K562 (cell line): ENCODE results near the gene UBN2. TPM values are rescaled to one million over a fixed set of nuclear protein-coding genes. Genes with fewer than 3 reads are reported as not detected.
A peak's percentile ranks its signal among the peaks of the same experiment; 100 is the strongest.

Experiments
- ATAC-seq: fragments of 200-7000 bp; cut with Tn5 transposase; 3 replicates; pipeline ENCODE4 v1.9.1; 2020; ENCODE audit warnings: moderate library complexity
- BruUV-seq: library from RNA; stranded (reverse); fragments of 400-500 nt; replicated peaks from 2 replicates; lab custom pipeline; 2021; lab: Mats Ljungman, UMichigan
- CTCF ChIA-PET: fragments of 300-600 bp; formaldehyde crosslinking; extraction: SDS; loops from one replicate; lab custom pipeline; 2021; ENCODE audit warnings: low intra/inter-chr PET ratio; lab: Yijun Ruan, JAX
- POLR2A ChIA-PET: fragments of 300-600, 350-650 bp; sonication (Branson Sonifier 250); formaldehyde crosslinking; extraction: SDS; loops from one replicate; lab custom pipeline; 2021; ENCODE audit warnings: antibody characterized with exemption, inconsistent platforms; lab: Yijun Ruan, JAX
- DNase-seq, 4 experiments: peaks; one replicate each; pipeline versions ENCODE4 v3.0.0 to v3.0.0-alpha.2; 2011 to 2018; ENCODE audit warnings: low spot score in 3 of 4, mixed read lengths in 3 of 4; ENCODE audit errors: extremely low read depth in 1 of 4
- FAIRE-seq: peaks from 2 replicates; lab custom pipeline; 2011; peaks lifted over from hg19 to GRCh38; lab: Jason Lieb, UNC
- H2AFZ ChIP-seq: 2 replicates; pipeline ENCODE4 v1.6.0; 2011; ENCODE audit warnings: low read depth, low read length, control low read depth, inconsistent platforms
- H3K27ac ChIP-seq: fragments of 200-600 bp; 3 replicates; pipeline ENCODE4 v1.8.0; 2011; ENCODE audit warnings: low read depth, mild to moderate bottlenecking, control low read depth, inconsistent platforms, low read length, moderate library complexity, mixed read lengths; ENCODE audit errors: extremely low read depth
- H3K27me3 ChIP-seq, 2 experiments: fragments of 300-600 bp in 1 of 2; 2 replicates in 1 of 2; 3 replicates in 1 of 2; pipeline versions ENCODE4 v1.6.0 to v1.8.0; 2011; ENCODE audit warnings: inconsistent platforms in 2 of 2, low read length in 2 of 2, mild to moderate bottlenecking in 1 of 2, mixed read lengths in 1 of 2, moderate library complexity in 1 of 2; ENCODE audit not compliant: control insufficient read depth in 2 of 2, insufficient read depth in 2 of 2
- H3K36me3 ChIP-seq: fragments of 300-600 bp; 3 replicates; pipeline ENCODE4 v1.8.0; 2011; ENCODE audit warnings: mild to moderate bottlenecking, low read length, inconsistent platforms; ENCODE audit not compliant: control insufficient read depth, insufficient read depth
- H3K4me1 ChIP-seq, 2 experiments: fragments of 200-600 bp in 1 of 2; replicated peaks in 1 of 2; 2 replicates in 1 of 2; 3 replicates in 1 of 2; pipeline versions ENCODE4 v1.5.1 to v1.8.0; 2011; ENCODE audit warnings: inconsistent platforms in 2 of 2, low read length in 2 of 2, mild to moderate bottlenecking in 1 of 2, mixed read lengths in 1 of 2, moderate library complexity in 1 of 2; ENCODE audit not compliant: control insufficient read depth in 2 of 2, insufficient read depth in 2 of 2
- H3K4me2 ChIP-seq: 2 replicates; pipeline ENCODE4 v1.6.1; 2011; ENCODE audit warnings: low read length, control low read depth, inconsistent platforms, mixed read lengths; ENCODE audit not compliant: insufficient read depth
- H3K4me3 ChIP-seq: fragments of 200-600 bp; sonication (generic), shearing (Covaris generic); 2 replicates; pipeline ENCODE4 v1.5.1; 2016; ENCODE audit warnings: control low read depth, inconsistent platforms
- H3K79me2 ChIP-seq: fragments of 200-600 bp; 3 replicates; pipeline ENCODE4 v1.8.0; 2011; ENCODE audit warnings: low read length, inconsistent platforms; ENCODE audit not compliant: control insufficient read depth, insufficient read depth
- H3K9ac ChIP-seq, 2 experiments: 2 replicates each; pipeline versions ENCODE4 v1.6.0 to v1.6.1; 2011; ENCODE audit warnings: low read depth in 2 of 2, low read length in 2 of 2, control low read depth in 1 of 2, inconsistent platforms in 1 of 2, mild to moderate bottlenecking in 1 of 2, mixed read lengths in 1 of 2; ENCODE audit not compliant: insufficient read depth in 1 of 2
- H3K9me1 ChIP-seq: one replicate; pipeline ENCODE4 v1.6.0; 2011; ENCODE audit warnings: inconsistent platforms, mild to moderate bottlenecking, low read length, moderate library complexity; ENCODE audit not compliant: control insufficient read depth, insufficient read depth
- H3K9me3 ChIP-seq: replicated peaks from 2 replicates; pipeline ENCODE4 v1.5.1; 2011; ENCODE audit warnings: low read depth, low read length, inconsistent platforms; ENCODE audit not compliant: control insufficient read depth, insufficient read depth
- H4K20me1 ChIP-seq: replicated peaks from 2 replicates; pipeline ENCODE4 v1.6.1; 2011; ENCODE audit warnings: low read length, inconsistent platforms, mixed read lengths; ENCODE audit not compliant: control insufficient read depth, insufficient read depth
- CBX5 ChIP-seq: IDR thresholded peaks from 2 replicates; pipeline ENCODE4 v1.6.1; 2014; ENCODE audit warnings: low read depth, borderline replicate concordance
- CBX8 ChIP-seq: fragments of 200-600 bp; sonication (generic); IDR thresholded peaks from 2 replicates; pipeline ENCODE4 v1.6.1; 2012; ENCODE audit warnings: borderline replicate concordance, mixed run types, low read depth, mild to moderate bottlenecking, moderate library complexity, mixed read lengths, low read length, control low read depth, inconsistent platforms; ENCODE audit not compliant: poor library complexity, severe bottlenecking; ENCODE audit errors: extremely low read depth
- CEBPB ChIP-seq: fragments of 450-650 bp; IDR thresholded peaks from 2 replicates; pipeline ENCODE4 v1.6.1; 2016; ENCODE audit warnings: missing genetic modification characterization, missing compliant biosample characterization
- CEBPG ChIP-seq, 3 experiments: fragments of 200-800 bp in 1 of 3; sonication (Bioruptor generic) in 1 of 3; sonication (generic) in 1 of 3; formaldehyde crosslinking in 1 of 3; IDR thresholded peaks in 2 of 3; conservative IDR thresholded peaks in 1 of 3; 2 replicates each; pipeline versions ENCODE4 v1.6.1 to v1.8.0; 2016 to 2022; ENCODE audit warnings: missing compliant biosample characterization in 2 of 3, missing genetic modification characterization in 2 of 3, mild to moderate bottlenecking in 1 of 3, missing genetic modification reagents in 1 of 3
- DMBX1 ChIP-seq: fragments of 250-450 bp; sonication (Bioruptor Pico); IDR thresholded peaks from 2 replicates; pipeline ENCODE4 v1.8.0; 2022; ENCODE audit warnings: inconsistent platforms, mild to moderate bottlenecking, moderate library complexity, borderline replicate concordance
- HNRNPLL ChIP-seq: fragments of 200-400 bp; formaldehyde crosslinking; IDR thresholded peaks from 2 replicates; pipeline ENCODE4 v1.6.1; 2017; ENCODE audit warnings: low read length, low read depth, mild to moderate bottlenecking; ENCODE audit not compliant: poor library complexity, severe bottlenecking
- YBX1 ChIP-seq: fragments of 450-650 bp; IDR thresholded peaks from 2 replicates; pipeline ENCODE4 v1.7.1; 2016; ENCODE audit warnings: mild to moderate bottlenecking
- ZNF175 ChIP-seq: fragments of 200-800 bp; sonication (Bioruptor generic); IDR thresholded peaks from 2 replicates; pipeline ENCODE4 v1.6.1; 2016; ENCODE audit warnings: low read depth, mild to moderate bottlenecking, missing genetic modification characterization, missing compliant biosample characterization
- ZNF583 ChIP-seq: fragments of 250-450 bp; sonication (Bioruptor Pico); IDR thresholded peaks from 2 replicates; pipeline ENCODE4 v1.4.0; 2020
- ZNF764 ChIP-seq: fragments of 250-450 bp; sonication (Bioruptor Pico); IDR thresholded peaks from 2 replicates; pipeline ENCODE4 v1.4.0; 2020; ENCODE audit warnings: low read depth, mild to moderate bottlenecking, moderate library complexity
- WGBS: fragments of 100-300 bp; shearing (Covaris generic); methylation state at CpG from one replicate; pipeline ENCODE4 v1.1.6; 2016; ENCODE audit warnings: low coverage, mixed read lengths; ENCODE audit not compliant: insufficient coverage; ENCODE audit errors: missing lambda C conversion rate; 5-methylcytosine and 5-hydroxymethylcytosine counted together
- in situ Hi-C: fragments of 300-500 bp; cut with MboI; formaldehyde crosslinking; loops from 4 replicates; pipeline ENCODE4 v1.15.0; 2018; ENCODE audit warnings: inconsistent platforms, mixed read lengths
- intact Hi-C: fragments of 100-400 bp; cut with micrococcal nuclease; formaldehyde crosslinking; loops from 2 replicates; pipeline ENCODE4 v1.14.2; 2022
- polyA plus RNA-seq, 8 experiments: library from polyadenylated mRNA; depleted of rRNA in 4 of 8; stranded (reverse) in 5 of 8; unstranded in 3 of 8; fragments of >200 nt; fragmentation: Nextera tagmentation in 2 of 8; fragmentation: Illumina TruSeq in 1 of 8; extraction: Ambion mirVana in 2 of 8; extraction: Trizol in 1 of 8; gene quantifications; 2 replicates each; pipeline versions ENCODE4 v1.2.1 to v1.2.3, GENCODE V29; 2011 to 2014; ENCODE audit warnings: inconsistent platforms in 1 of 8, missing spikeins in 1 of 8
- total RNA-seq, 7 experiments: library from RNA; depleted of rRNA in 6 of 7; stranded (reverse); fragments of >200 nt in 6 of 7; fragmentation: Illumina TruSeq in 2 of 7; extraction: Trizol in 2 of 7; gene quantifications; 2 replicates each; pipeline versions ENCODE4 v1.2.1 to v1.2.3, GENCODE V29; 2011 to 2021; ENCODE audit warnings: low replicate concordance in 1 of 7
- TF ChIP-seq, protein P1 (sequence below): sonication (generic); formaldehyde crosslinking; IDR thresholded peaks from 2 replicates; pipeline ENCODE4 v1.8.0; 2022; ENCODE audit warnings: missing genetic modification reagents, mild to moderate bottlenecking, borderline replicate concordance
- TF ChIP-seq, protein P2 (sequence below): fragments of 450-650 bp; formaldehyde crosslinking; IDR thresholded peaks from 2 replicates; pipeline ENCODE4 v1.4.0; 2022; ENCODE audit warnings: missing genetic modification characterization
- TF ChIP-seq, protein P3 (sequence below): fragments of 250-450 bp; sonication (Bioruptor Pico); IDR thresholded peaks from 2 replicates; pipeline ENCODE4 v1.4.0; 2020; ENCODE audit warnings: borderline replicate concordance
- TF ChIP-seq, protein P4 (sequence below): fragments of 450-650 bp; IDR thresholded peaks from 2 replicates; pipeline ENCODE4 v1.6.1; 2016; ENCODE audit warnings: borderline replicate concordance

Gene UBN2
- total and polyA plus RNA-seq, 9 of the 15 experiments (the other 6 are each of a cell fraction or from before 2014, with no cell fraction given), result 1.2 to 19.5 (median 9.9) TPM

DNA sequence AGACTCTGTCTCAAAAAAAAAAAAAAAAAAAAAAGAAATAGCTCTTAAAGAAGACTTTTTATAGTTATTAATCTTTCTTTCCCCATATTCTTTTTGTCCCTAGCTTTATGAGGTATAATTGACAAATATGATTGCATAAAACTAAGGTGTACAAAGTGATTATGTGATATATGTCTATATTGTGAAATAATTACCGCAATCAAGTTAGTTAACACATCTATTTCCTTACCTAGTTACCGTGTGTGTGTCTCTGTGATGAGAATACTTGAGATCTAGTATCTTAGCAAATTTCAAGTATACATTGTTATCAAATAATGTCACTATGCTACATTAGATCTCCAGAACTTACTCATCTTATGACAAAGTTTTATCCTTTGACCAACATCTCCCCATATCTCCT, 30.7 kb upstream of the UBN2 start:
- CTCF ChIA-PET, result no interaction called here
- WGBS, result 30% methylated on average over 2 of the region's 2 CpGs
- H3K4me3 ChIP-seq, result no peak overlapping the region
- in situ Hi-C loops, result no loop called here
- TF ChIP-seq, protein P1, sequence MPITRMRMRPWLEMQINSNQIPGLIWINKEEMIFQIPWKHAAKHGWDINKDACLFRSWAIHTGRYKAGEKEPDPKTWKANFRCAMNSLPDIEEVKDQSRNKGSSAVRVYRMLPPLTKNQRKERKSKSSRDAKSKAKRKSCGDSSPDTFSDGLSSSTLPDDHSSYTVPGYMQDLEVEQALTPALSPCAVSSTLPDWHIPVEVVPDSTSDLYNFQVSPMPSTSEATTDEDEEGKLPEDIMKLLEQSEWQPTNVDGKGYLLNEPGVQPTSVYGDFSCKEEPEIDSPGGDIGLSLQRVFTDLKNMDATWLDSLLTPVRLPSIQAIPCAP (CRISPR knock-in tag), result no peak
- no peak for TF ChIP-seq ZNF764 (CRISPR knock-in tag)
- no peak for TF ChIP-seq DMBX1
- no peak for TF ChIP-seq CBX8
- no peak for TF ChIP-seq ZNF175 (CRISPR knock-in tag)
- TF ChIP-seq, protein P2, sequence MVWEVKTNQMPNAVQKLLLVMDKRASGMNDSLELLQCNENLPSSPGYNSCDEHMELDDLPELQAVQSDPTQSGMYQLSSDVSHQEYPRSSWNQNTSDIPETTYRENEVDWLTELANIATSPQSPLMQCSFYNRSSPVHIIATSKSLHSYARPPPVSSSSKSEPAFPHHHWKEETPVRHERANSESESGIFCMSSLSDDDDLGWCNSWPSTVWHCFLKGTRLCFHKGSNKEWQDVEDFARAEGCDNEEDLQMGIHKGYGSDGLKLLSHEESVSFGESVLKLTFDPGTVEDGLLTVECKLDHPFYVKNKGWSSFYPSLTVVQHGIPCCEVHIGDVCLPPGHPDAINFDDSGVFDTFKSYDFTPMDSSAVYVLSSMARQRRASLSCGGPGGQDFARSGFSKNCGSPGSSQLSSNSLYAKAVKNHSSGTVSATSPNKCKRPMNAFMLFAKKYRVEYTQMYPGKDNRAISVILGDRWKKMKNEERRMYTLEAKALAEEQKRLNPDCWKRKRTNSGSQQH (CRISPR knock-in tag), result no peak
- TF ChIP-seq CEBPB (tag), result peak; percentile 85
- no peak for TF ChIP-seq CEBPG (CRISPR knock-in tag; IDR thresholded peaks at IDR 0.05)
- TF ChIP-seq CEBPG (tag; conservative IDR thresholded peaks at IDR 0.05 in 1 of 2, IDR thresholded peaks at IDR 0.05 in 1 of 2), result peak; percentile 24 to 53; a peak in 2 of 4 replicates
- TF ChIP-seq CBX5, result no peak
- no peak for TF ChIP-seq YBX1
- TF ChIP-seq, protein P3, sequence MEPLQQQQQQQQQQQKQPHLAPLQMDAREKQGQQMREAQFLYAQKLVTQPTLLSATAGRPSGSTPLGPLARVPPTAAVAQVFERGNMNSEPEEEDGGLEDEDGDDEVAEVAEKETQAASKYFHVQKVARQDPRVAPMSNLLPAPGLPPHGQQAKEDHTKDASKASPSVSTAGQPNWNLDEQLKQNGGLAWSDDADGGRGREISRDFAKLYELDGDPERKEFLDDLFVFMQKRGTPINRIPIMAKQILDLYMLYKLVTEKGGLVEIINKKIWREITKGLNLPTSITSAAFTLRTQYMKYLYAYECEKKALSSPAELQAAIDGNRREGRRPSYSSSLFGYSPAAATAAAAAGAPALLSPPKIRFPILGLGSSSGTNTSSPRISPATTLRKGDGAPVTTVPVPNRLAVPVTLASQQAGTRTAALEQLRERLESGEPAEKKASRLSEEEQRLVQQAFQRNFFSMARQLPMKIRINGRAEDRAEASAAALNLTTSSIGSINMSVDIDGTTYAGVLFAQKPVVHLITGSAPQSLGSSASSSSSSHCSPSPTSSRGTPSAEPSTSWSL (CRISPR knock-in tag), result no peak
- TF ChIP-seq HNRNPLL, result no peak
- TF ChIP-seq, protein P4, sequence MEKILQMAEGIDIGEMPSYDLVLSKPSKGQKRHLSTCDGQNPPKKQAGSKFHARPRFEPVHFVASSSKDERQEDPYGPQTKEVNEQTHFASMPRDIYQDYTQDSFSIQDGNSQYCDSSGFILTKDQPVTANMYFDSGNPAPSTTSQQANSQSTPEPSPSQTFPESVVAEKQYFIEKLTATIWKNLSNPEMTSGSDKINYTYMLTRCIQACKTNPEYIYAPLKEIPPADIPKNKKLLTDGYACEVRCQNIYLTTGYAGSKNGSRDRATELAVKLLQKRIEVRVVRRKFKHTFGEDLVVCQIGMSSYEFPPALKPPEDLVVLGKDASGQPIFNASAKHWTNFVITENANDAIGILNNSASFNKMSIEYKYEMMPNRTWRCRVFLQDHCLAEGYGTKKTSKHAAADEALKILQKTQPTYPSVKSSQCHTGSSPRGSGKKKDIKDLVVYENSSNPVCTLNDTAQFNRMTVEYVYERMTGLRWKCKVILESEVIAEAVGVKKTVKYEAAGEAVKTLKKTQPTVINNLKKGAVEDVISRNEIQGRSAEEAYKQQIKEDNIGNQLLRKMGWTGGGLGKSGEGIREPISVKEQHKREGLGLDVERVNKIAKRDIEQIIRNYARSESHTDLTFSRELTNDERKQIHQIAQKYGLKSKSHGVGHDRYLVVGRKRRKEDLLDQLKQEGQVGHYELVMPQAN, result no peak
- TF ChIP-seq ZNF583 (CRISPR knock-in tag), result no peak
- H2AFZ ChIP-seq, result peak overlapping the region; percentile 27; the same call in 1 of the 2 replicates
- H3K9me3 ChIP-seq, result peaks cover 3% of the 10 kb centered on the region; the same call in 1 of the 2 replicates
- BruUV-seq, result no TSS peak
- H3K27ac ChIP-seq, result no peak overlapping the region
- DNase-seq (no peak), FAIRE-seq (no peak), ATAC-seq (no peak)
- no peaks in the 10 kb centered on the region for H3K36me3 ChIP-seq
- no peak overlapping the region for H3K9ac ChIP-seq
- H3K79me2 ChIP-seq, result no peaks in the 10 kb centered on the region
- H4K20me1 ChIP-seq, result no peaks in the 10 kb centered on the region
- no peaks in the 10 kb centered on the region for H3K9me1 ChIP-seq
- intact Hi-C loops, result no loop called here
- POLR2A ChIA-PET, result interaction anchor here (1.0 kb wide), 1 partner anchor 19 kb away, joined by 4 read pairs; no protein-coding TSS in a partner anchor
- H3K4me1 ChIP-seq, result no peaks in the 10 kb centered on the region
- H3K4me2 ChIP-seq, result no peak overlapping the region
- H3K27me3 ChIP-seq, result no peaks in the 10 kb centered on the region
